Fibroblast of skin of left biceps (primary cell): ENCODE results near the gene ZNF777.
"Not testable (repeated sequence)": the region's sequence is repeated elsewhere in the genome, so short reads cannot be mapped to it uniquely, and the experiment has no call there.

Experiments used
- DNase-seq, 2 experiments: peaks; one replicate each; pipeline ENCODE4 v3.0.0-alpha.2; 2013; ENCODE audit warnings: low read depth in 2 of 2

ZNF777 gene

DNA sequence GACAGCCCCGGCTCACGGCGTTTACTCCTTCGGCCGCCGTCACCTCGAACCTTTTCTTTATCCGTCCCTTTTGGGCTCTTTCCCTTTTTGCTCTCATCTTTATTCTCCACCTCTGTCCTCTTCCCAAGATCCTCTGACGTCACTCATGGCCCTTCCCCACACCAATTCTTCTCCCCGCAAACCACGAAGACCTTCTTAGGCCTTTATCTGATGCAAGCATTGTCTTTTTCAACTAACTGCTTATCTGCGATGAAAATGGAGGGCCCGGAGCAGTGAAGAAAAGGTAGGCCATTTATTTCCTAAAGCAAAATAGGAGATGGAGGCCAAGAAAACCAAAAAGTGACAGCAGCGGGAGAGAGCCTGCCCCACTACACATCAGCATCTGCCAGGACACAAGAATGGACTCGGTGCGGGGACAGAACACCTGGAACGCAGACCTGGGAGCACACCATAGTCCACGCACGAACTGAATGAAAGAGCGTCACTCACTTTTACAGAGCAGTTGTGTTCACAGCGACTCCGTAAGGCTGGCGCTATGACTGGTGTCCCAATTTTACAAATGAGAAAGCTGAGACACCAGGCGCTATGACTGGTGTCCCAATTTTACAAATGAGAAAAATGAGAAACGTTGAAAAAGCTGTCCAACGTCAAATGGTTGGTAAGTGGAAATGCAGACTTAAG is 45.3 kb downstream of the ZNF777 start:
- no peak for DNase-seq

DNA sequence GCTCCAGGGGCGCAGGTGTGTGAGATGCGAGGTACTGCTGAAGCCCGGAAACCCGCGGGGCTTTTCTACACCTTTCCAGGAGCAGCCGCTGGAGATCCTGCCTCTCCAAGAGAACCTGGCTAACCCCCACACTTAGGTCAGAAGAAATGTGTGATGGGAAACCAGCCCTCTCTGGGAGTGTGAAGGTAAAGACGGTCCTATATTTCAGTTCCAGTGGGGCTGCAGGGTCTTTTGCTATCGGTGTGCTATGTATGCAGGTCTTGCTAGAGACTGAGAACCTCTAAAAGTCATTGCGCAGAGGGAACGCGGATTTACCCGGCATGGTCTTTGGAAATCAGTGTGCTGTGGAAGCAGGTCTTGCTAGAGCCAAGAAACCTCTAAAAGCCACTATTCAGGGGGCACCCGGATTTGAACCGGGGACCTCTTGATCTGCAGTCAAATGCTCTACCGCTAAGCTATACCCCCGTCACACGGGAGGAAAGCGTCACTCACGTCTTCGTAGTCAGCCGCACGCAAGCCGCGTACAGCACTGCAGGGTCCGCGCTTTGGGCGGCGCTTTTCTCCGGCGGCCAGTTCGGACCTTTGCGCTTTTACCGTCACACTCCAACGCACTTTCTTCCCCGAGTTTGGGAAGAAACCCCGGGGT is 46.0 kb downstream of the ZNF777 start:
- DNase-seq = peak; percentile 33 to 45

DNA sequence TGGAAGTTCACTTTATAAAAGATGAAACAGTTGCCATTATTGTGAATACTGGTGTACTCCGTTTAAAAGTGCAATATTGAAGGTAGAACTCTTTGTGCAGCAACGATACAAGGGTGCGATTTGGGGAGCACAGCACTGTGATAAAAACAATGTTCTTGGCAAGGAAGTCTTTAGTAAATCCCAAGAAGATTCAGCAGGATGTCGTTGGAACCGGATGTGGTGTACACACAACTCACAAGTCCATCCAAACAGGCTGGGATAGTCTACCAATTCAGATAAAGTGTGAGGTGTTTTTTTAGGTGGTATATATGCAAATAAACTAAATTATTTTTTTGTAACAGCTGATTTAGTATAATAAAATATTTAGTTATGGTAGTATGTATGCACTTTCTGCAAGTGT is 46.7 kb downstream of the ZNF777 start:
- no peak for DNase-seq

DNA sequence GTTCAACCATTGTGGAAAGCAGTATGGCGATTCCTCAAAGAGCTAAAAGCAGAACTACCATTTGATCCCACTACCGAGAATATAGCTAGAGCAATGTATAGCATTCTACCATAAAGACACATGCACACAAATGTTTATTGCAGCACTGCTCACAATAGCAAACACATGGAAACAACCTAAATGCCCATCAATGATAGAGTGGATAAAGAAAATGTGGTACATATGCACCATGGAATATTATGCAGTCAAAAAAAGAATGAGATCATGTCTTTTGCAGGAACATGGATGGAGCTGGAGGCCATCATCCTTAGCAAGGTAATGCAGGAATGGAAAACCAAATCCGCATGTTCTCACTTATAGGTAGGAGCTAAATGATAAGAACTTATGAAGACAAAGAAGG is 47.8 kb downstream of the ZNF777 start:
- not testable (repeated sequence) for DNase-seq

DNA sequence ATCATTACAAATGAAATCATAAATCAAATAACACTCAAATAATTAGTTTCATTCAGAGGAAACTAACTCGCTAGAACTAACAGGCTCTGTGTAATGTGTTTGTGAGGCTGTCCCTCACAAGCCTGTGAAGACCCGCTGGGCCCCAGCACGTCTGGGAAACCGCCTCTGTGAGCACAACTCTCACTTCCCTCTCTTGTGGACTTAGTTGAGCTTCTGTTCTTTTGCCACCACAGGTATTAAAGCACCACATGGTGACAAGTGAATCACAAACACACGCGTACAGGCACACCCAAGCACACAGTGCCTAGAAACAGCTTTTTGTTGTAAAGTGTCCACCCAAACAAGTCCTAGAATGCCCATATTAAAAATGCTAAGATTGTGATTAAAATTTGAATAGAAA is 51.0 kb downstream of the ZNF777 start:
- DNase-seq = no peak

DNA sequence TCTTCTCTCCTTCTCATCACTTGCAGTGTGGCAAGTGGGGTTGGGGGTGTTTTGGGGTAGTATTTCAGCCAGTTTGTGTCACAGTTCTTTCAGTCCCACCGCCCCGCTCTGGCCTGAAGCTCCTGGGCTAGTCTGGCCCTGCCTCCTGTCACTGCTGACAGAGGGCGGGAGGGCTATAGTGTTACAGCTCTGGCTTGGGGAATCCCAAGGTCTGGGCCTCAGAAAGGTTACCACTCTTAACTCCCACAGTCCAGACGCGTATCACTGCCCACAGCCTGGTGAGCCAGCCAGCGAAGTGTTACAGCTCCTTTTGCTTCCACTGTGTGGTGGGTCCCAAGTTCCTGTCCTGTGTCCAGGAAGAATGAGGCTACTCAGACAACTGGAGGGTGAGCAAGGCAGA is 56.0 kb downstream of the ZNF777 start:
- DNase-seq = no peak

DNA sequence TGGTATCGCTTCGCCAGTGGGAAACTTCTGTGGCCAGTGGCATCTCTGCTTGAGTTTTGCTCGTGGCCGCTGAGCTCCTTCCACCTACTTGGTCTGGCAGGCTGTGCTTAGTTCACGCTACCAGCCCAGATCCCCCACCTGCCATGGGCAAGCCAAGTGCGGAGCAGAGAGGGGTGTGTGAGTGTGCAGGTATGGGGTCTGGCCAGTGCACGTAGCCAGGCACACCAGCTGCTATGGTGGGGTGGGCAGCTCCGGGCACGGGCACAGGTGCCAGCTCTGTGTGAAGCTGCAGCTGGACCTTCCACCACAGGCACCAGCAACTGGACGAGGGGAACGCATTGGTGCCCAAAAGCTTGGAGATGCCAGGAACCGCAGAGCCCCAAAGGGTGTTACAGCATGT is 56.5 kb downstream of the ZNF777 start:
- DNase-seq = no peak

DNA sequence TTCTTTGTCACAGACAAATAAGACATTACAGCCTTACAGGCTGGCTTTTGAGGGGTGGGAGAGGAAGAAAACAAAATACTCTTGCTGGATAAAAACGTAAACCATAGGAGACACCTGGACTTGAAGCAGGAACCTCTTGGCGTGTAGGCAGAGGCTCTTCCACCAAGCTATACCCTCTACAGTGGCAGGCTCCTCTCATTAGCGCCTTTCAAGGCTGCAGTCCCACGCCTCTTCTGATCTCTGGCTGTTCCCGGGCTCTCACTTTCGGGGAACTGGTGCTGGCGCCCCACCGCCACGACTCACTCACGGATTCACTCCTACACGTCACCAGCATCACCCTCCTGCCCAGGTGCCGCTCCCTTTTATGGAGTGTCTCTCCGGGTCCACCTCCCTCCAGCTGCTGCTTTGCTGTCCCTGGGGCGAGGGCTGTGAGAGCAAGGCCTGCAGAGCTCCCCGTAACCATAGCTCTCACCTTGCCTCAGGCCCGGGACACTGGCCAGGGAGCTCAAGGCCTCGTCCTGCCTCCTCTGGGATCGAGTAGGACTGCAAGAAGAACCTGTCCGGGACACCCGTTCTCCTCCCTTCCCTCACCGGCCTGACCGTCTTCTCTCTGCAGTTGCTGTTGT is 62.6 kb downstream of the ZNF777 start:
- DNase-seq = no peak

DNA sequence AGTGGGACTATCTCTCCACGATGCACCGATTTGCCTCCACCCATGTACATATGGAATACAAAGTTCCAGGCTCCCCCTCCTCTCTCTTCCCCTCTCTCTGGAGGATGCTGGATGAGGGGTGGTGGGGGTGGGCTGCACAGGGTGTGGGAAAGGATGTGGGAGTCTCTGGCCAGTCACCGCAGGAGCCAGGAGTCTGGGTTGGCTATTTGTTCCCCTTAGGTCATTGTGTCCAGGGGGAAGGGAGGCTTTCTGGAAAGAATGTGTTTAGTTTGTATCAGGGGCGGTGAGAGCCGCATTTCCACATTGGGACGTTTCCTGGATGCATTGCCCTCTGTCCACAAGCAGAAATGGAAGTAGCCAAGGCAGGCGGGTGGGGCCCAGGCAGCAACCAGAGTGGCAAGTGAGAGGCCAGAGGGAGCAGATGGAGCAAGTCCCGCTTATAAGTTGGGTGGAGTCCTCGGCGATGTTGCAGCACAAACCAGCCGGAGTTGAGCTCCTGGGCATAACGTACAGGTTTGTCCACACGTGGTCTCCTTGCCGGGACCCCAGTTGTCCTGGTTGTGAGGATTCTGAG is 63.3 kb downstream of the ZNF777 start:
- no peak for DNase-seq

DNA sequence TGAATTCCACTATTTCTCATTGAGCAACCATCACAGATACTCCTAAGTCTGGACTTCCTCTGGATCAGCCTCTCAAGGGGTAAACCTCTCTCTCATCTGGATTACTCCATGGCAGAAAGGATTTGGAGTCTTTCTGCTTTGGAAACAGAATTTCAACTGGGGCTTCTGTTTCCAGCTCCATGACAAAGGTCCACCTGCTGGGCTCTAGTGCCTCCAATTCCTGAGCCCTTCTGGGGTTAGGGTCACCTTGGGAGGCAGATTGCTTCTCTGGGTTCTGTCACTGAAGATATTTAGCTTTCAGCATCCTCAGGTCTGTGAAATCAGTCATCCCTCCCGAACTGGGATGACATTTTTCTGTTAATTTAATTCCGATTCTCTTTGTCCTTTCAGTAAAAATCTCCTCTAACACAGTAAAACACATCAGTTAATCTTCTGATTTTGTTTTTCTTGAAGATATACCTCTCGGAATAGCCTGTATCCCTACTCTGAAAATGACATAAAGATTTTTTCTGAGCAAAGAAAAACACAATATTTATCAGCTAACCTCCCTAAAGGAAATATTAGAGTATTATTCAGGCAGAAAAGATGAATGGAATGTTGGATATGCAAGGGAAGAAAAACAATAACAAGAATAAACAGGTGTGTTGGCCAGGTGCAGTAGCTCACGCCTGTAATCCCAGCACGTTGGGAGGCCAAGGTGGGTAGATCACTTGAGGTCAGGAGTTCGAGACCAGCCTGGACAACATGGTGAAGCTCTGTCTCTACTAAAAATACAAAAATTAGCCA is 72.1 kb downstream of the ZNF777 start:
- not testable (repeated sequence) for DNase-seq

DNA sequence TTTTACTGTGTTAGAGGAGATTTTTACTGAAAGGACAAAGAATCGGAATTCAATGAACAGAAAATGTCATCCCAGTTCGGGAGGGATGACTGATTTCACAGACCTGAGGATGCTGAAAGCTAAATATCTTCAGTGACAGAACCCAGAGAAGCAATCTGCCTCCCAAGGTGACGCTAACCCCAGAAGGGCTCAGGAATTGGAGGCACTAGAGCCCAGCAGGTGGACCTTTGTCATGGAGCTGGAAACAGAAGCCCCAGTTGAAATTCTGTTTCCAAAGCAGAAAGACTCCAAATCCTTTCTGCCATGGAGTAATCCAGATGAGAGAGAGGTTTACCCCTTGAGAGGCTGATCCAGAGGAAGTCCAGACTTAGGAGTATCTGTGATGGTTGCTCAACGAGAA is 74.3 kb downstream of the ZNF777 start:
- not testable (repeated sequence) for DNase-seq

DNA sequence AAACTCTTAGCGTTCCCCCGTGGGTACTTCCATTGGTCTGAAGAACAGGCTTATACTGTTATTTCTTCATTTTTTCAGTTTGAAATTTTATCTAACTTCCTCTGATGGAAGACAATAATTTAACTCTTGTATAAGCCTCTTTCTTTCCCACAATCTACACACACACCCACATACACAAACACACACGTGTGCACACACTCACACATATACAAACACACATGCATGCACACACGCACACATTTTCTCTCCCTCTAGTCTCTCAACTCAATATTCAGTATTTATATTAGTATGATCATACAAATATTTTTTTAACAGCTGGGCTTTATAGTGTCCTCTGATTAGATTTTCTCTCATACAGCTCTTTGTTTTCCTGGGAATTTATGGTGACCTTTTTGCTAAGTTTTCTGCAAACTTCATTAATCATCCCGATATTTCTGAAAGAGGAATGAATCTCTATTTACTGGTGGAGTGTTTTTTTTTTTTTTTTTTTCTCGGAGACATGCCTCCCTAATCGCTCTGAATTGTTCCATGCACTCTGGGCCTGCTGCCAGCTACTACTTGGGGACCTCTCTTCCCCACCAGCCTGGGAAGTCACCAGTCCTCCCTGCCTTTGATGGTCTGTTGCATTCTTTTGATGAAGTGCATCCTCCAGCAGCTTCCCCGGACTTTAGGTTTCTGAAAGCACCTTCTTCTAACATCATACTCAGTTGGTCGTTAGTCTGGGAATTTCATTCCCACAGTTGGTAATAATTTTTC is 75.5 kb downstream of the ZNF777 start:
- no peak for DNase-seq
